ENCODE data around the gene CDC37L1.

CDC37L1 gene

GRCh38 chr9:4668604-4669003, 10.8 kb upstream of the CDC37L1 start:
- DNase-seq (ENCODE audit: low read depth), result no peak

- no peak for DNase-seq (ENCODE audit: low read depth)
Measured at GRCh38 chr9:4669890-4670289, 9.5 kb upstream of the CDC37L1 start.

- no peak for DNase-seq (ENCODE audit: low read depth)
Measured at GRCh38 chr9:4670591-4670990, 8.8 kb upstream of the CDC37L1 start.

GRCh38 chr9:4671737-4672136, 7.6 kb upstream of the CDC37L1 start:
- DNase-seq (ENCODE audit: low read depth), result no peak

- DNase-seq (ENCODE audit: low read depth), result no peak
Measured at GRCh38 chr9:4674783-4675182, 4.6 kb upstream of the CDC37L1 start.

GRCh38 chr9:4677392-4677791, 2.0 kb upstream of the CDC37L1 start:
- no peak for DNase-seq (ENCODE audit: low read depth)

DNA sequence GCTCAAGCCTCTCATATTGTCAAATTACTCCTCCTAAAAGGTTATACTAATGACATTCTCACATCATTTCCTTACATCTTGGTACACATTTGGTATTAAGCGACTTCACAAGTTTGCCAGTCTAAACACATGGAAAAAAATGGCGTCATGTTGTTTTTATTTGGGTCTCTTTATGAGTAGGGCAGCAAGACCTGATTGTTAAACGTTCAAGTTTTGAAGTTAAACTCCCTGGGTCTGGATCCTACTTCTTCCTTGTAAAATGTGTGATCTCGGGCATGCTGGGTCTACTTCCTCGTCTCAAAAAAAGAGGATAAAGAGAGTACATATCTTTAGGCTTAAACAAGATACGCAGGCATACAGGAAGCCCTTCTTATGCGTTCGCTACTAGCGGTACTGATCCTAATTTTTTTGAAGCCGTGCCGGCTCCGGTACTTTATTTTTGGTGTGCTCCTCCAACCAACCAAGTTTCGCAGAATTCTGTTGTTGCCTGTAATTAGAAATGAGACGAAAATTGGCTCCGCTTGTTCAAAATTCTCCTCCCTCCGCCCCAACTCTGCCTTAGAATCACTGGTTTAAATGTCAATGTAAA, 596 bp upstream of the CDC37L1 start:
- no peak for DNase-seq (ENCODE audit: low read depth)

DNA sequence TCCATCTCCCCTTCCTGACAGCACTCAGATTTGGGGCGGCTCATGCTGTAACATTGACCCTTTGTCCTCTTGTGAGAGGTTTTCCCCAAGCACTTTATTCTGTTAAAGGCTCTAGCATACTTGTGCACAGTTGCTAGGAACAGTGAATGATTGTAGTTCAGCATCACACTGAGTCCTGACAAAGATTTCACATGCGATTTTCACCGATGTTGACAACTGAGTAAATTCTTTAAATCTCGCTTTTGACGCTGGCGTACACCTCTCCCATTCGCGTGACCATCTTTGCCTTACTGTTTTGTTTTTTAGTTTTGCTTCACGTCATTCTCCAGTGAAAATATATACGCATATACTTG, 780 bp downstream of the CDC37L1 start:
- no peak for DNase-seq (ENCODE audit: low read depth)

DNA sequence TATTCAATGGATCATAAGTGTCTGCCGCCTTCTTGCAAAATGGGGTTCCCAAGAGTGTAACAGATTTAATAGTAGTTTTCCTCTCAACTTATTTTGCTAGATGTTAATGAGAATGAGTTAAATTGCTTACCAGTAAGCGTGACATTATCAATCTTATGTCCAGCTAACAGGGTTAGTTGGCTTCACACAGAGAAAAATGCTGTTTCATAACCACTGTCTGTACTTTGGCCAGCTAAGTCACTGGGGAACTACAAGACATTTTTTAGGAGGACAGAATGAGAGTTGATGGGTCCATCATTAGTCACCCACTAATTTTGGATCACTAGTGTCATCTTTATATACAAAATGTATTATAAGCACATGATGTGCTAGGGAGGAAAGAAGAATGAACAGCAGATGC, 1.4 kb downstream of the CDC37L1 start:
- no peak for DNase-seq (ENCODE audit: low read depth)

GRCh38 chr9:4684820-4685219, 5.5 kb downstream of the CDC37L1 start:
- no peak for DNase-seq (ENCODE audit: low read depth)

GRCh38 chr9:4686112-4686511, 6.7 kb downstream of the CDC37L1 start:
- no peak for DNase-seq (ENCODE audit: low read depth)

- no peak for DNase-seq (ENCODE audit: low read depth)
Measured at GRCh38 chr9:4686584-4686983, 7.2 kb downstream of the CDC37L1 start.

GRCh38 chr9:4689021-4689420, 9.7 kb downstream of the CDC37L1 start:
- no peak for DNase-seq (ENCODE audit: low read depth)

DNA sequence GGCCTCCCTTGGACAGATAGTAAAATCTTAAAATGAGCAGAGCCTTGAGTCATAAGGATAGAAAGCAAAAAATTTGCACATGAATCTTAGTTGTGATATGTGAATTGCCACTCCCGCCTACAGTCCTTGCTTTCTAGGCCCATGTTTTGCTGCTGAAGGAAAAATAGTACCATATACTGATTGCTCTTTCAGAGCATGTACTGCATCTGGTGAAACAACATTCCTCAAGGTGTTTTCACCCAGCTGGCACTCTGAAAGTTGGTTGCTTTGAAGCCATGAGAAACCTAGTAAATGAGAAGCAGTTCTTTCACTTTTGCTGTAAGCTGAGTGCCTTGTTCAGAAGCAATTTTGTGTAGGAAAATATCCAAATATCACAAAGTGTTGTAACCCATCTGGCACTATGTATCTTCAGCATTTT, 10.3 kb downstream of the CDC37L1 start:
- DNase-seq (ENCODE audit: low read depth), result no peak

GRCh38 chr9:4690144-4690543, 10.8 kb downstream of the CDC37L1 start:
- no peak for DNase-seq (ENCODE audit: low read depth)

DNA sequence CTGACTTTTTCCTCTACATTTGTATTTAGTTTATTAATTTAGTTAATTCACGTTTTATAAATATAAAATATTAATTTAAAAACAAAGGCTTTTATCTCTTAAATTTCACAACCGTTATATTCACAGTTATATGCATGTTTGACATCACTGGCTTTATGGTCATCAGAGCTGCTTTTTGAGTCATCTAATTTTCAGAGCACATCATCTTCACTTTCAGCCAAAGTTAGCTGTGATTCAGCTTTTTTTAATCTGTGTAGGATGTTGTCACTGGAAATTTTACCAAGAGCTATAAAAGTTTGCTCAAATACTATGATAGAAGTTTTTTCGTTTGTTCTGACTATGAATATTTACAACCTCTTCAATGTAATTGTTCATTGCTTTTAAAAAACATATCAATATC, 12.4 kb downstream of the CDC37L1 start:
- no peak for DNase-seq (ENCODE audit: low read depth)

GRCh38 chr9:4700091-4700490, 20.7 kb downstream of the CDC37L1 start:
- no peak for DNase-seq (ENCODE audit: low read depth)

DNA sequence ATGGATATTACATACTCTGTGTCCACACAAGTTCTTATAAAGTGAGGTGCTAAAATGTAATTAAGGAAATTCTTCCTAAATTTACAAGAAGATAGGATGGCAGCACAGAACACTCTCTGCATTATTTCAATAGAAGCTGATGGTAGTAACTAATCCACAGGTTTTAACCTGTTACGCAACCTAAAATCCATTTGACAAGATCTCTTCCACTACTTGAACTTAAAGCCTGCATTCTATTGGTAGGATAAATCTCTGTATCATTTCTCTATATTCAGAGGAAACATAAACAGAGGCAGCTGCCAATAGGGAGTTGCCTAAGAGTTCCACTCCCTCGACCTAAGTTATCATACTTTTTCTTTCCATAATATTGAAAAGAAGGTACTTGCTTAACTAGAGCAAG, 21.6 kb downstream of the CDC37L1 start:
- no peak for DNase-seq (ENCODE audit: low read depth)

DNA sequence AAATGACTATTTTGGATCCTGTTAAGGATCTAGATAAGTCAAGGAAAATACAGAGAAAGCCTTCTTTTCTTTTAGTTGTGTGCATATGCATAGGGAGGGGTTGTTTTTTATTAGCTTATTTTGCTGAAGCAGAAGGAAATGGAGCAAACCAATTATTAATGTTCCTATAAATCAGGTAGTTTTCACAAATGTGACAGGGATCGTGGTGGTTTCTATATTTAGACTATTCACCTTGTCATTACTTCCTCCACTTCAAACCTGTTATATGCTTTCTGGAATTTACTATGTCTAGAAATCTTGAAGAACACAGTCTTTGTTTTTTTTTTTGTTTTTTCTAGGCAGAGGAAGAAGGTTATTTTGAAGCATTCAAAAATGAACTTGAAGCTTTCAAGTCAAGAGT, 22.2 kb downstream of the CDC37L1 start:
- DNase-seq (ENCODE audit: low read depth), result no peak

DNA sequence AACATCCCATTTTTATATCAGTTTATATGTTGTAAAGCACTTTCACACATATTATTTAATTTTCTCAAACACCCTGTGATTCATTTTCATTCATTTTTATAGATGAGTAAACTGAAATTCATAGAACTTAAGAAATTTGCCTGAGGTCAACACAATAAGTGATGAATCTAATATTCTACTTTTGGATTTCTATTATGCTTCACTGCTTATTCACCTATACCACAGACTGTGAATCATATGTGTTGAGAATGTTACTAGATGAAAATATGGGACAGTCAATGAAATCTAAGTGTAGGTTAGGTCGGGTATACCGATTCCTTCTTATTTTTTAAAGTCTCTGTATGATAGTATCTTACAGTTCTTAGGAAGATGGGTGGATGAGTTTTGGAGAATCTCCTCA, 24.8 kb downstream of the CDC37L1 start:
- no peak for DNase-seq (ENCODE audit: low read depth)

GRCh38 chr9:4706021-4706420, 26.7 kb downstream of the CDC37L1 start:
- DNase-seq (ENCODE audit: low read depth), result no peak

DNA sequence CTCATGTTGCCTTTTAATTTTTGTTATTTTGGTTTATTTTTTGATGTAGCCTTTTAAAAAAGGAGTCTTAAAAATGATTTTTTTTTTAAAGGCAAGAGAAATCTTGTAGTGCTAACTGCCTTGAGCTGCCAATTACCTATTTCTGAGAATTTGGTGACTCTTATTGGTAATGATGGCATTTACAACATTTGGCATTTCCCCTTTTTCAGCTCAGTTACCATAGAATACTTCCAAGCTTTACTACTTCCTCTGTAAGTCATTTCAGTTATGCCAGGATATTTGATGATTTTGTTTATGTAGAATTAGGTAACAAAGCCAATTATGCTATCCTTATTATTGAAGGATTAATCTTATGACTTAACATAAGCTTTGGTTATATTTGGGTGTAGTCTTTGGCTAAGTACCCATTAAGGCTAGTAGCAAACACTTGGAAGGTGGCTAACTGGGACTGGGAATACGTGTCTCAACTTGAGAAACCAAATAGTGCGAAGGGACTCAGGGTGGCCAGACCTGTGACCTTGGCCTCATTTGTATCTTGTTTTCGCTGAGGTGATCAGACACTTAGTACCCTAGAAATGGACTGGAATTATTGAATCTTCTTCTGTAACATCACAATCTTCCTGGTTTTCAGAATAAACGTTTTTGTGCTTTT, 27.7 kb downstream of the CDC37L1 start:
- DNase-seq (ENCODE audit: low read depth), result no peak

- no peak for DNase-seq (ENCODE audit: low read depth)
Measured at GRCh38 chr9:4709380-4709779, 30.0 kb downstream of the CDC37L1 start.

GRCh38 chr9:4713849-4714248, 34.5 kb downstream of the CDC37L1 start:
- no peak for DNase-seq (ENCODE audit: low read depth)

Measured in HS-5 (cell line).